GM19025 (cell line): ENCODE data around the gene COL8A2.
"Not testable (repeated sequence)": the region's sequence is repeated elsewhere in the genome, so short reads cannot be mapped to it uniquely, and the experiment has no call there.

Experiments
- ATAC-seq: cut with Tn5 transposase; IDR thresholded peaks from one replicate; pipeline ENCODE4 v1.9.1; 2021; ENCODE audit warnings: mild to moderate bottlenecking, low read depth, moderate library complexity; ENCODE audit not compliant: unreplicated experiment

Gene COL8A2

GRCh38 chr1:36125129-36125991 is at the start of gene COL8A2:
Gene COL8A2 (minus strand): TSS chr1:36125222. CDS start chr1:36100242, 24,980 bp downstream.
- ATAC-seq, result no peak

GRCh38 chr1:36174713-36175112 is 49.7 kb upstream of the COL8A2 start:
- ATAC-seq, result no peak

GRCh38 chr1:36172983-36173382 is 48.0 kb upstream of the COL8A2 start:
- no peak for ATAC-seq

GRCh38 chr1:36172017-36172747 is 47.2 kb upstream of the COL8A2 start:
- ATAC-seq, result no peak

- no peak for ATAC-seq
Measured at GRCh38 chr1:36170643-36171412, 45.8 kb upstream of the COL8A2 start.

- no peak for ATAC-seq
Measured at GRCh38 chr1:36168514-36168913, 43.5 kb upstream of the COL8A2 start.

GRCh38 chr1:36166938-36167905 is 42.2 kb upstream of the COL8A2 start:
- ATAC-seq, result no peak

- ATAC-seq, result no peak
Measured at GRCh38 chr1:36166136-36166535, 41.1 kb upstream of the COL8A2 start.

GRCh38 chr1:36165145-36165544 is 40.1 kb upstream of the COL8A2 start:
- ATAC-seq, result no peak

GRCh38 chr1:36164361-36164760 is 39.3 kb upstream of the COL8A2 start:
- no peak for ATAC-seq

GRCh38 chr1:36163426-36163825 is 38.4 kb upstream of the COL8A2 start:
- no peak for ATAC-seq

GRCh38 chr1:36162680-36163239 is 37.7 kb upstream of the COL8A2 start:
- ATAC-seq, result no peak

GRCh38 chr1:36161641-36162531 is 36.9 kb upstream of the COL8A2 start:
- peak; percentile 41 for ATAC-seq

GRCh38 chr1:36160949-36161485 is 36.0 kb upstream of the COL8A2 start:
- no peak for ATAC-seq

- ATAC-seq, result no peak
Measured at GRCh38 chr1:36160388-36160948, 35.4 kb upstream of the COL8A2 start.

- no peak for ATAC-seq
Measured at GRCh38 chr1:36159614-36160387, 34.8 kb upstream of the COL8A2 start.

GRCh38 chr1:36158827-36159252 is 33.8 kb upstream of the COL8A2 start:
- not testable (repeated sequence) for ATAC-seq
